Liver (tissue), 9 donors: Measurements from ENCODE around the gene PARD3B. TPM values are rescaled to one million over a fixed set of nuclear protein-coding genes. Genes with fewer than 3 reads are reported as not detected.

ENCODE experiments used
- DNase-seq: peaks from one replicate; pipeline ENCODE4 v3.0.0-alpha.2; 2017; ENCODE audit warnings: low spot score
- H3K27ac ChIP-seq, 2 donors: one replicate each; pipeline ENCODE4 v1.7.0; 2013; ENCODE audit warnings: inconsistent platforms in 2 of 2, low read length in 2 of 2, control low read depth in 1 of 2, low read depth in 1 of 2, mild to moderate bottlenecking in 1 of 2
- H3K27me3 ChIP-seq, 4 donors: one replicate each; pipeline versions ENCODE4 v1.6.1 to v1.7.0; 2013; ENCODE audit warnings: low read length in 3 of 4, inconsistent platforms in 1 of 4, mild to moderate bottlenecking in 1 of 4, moderate library complexity in 1 of 4; ENCODE audit not compliant: control insufficient read depth in 4 of 4, insufficient read depth in 4 of 4
- H3K36me3 ChIP-seq, 4 donors: one replicate each; pipeline versions ENCODE4 v1.6.1 to v1.7.0; 2013; ENCODE audit warnings: low read length in 3 of 4, mild to moderate bottlenecking in 3 of 4, low read depth in 1 of 4, moderate library complexity in 1 of 4; ENCODE audit not compliant: control insufficient read depth in 4 of 4, insufficient read depth in 3 of 4
- H3K4me1 ChIP-seq, 4 donors: one replicate each; pipeline versions ENCODE4 v1.6.1 to v1.7.0; 2013; ENCODE audit warnings: low read length in 3 of 4, mild to moderate bottlenecking in 3 of 4, moderate library complexity in 1 of 4; ENCODE audit not compliant: control insufficient read depth in 4 of 4, insufficient read depth in 4 of 4
- H3K4me3 ChIP-seq, 3 donors: one replicate each; pipeline versions ENCODE4 v1.6.1 to v1.7.0; 2013; ENCODE audit warnings: low read length in 3 of 3, control low read depth in 1 of 3, low read depth in 1 of 3, mild to moderate bottlenecking in 1 of 3
- H3K9ac ChIP-seq, 2 donors: one replicate each; pipeline ENCODE4 v1.7.0; 2013; ENCODE audit warnings: low read length in 2 of 2, mild to moderate bottlenecking in 2 of 2, moderate library complexity in 2 of 2, control low read depth in 1 of 2, low read depth in 1 of 2
- H3K9me3 ChIP-seq, 4 donors: one replicate each; pipeline versions ENCODE4 v1.6.1 to v1.7.0; 2013; ENCODE audit warnings: low read length in 3 of 4; ENCODE audit not compliant: control insufficient read depth in 4 of 4
- ATF3 ChIP-seq: IDR thresholded peaks from 2 replicates; pipeline ENCODE4 v1.6.1; 2016; ENCODE audit warnings: antibody characterized with exemption
- CTCF ChIP-seq: fragments of 150-350 bp; IDR thresholded peaks from 2 replicates; pipeline ENCODE4 v1.5.1; 2017; ENCODE audit warnings: improper control_type of control experiment, low read depth, low read length; ENCODE audit not compliant: missing input control
- EGR1 ChIP-seq, 2 donors: IDR thresholded peaks; 2 replicates each; pipeline ENCODE4 v1.6.1; 2016 to 2018; ENCODE audit warnings: antibody characterized with exemption in 2 of 2, low read depth in 2 of 2
- FOXA1 ChIP-seq: IDR thresholded peaks from 2 replicates; pipeline ENCODE4 v1.6.1; 2016; ENCODE audit warnings: antibody characterized with exemption
- FOXA2 ChIP-seq: IDR thresholded peaks from 2 replicates; pipeline ENCODE4 v1.6.1; 2016; ENCODE audit warnings: antibody characterized with exemption
- GABPA ChIP-seq, 2 donors: IDR thresholded peaks in 1 of 2; conservative IDR thresholded peaks in 1 of 2; 2 replicates each; pipeline ENCODE4 v1.6.1; 2016; ENCODE audit warnings: antibody characterized with exemption in 2 of 2, mild to moderate bottlenecking in 1 of 2, moderate library complexity in 1 of 2
- HNF4A ChIP-seq, 2 donors: conservative IDR thresholded peaks; 2 replicates each; pipeline ENCODE4 v1.6.1; 2016; ENCODE audit warnings: antibody characterized with exemption in 2 of 2, mild to moderate bottlenecking in 2 of 2
- HNF4G ChIP-seq: IDR thresholded peaks from 2 replicates; pipeline ENCODE4 v1.6.1; 2016; ENCODE audit warnings: antibody characterized with exemption
- NR2F2 ChIP-seq: IDR thresholded peaks from 2 replicates; pipeline ENCODE4 v1.6.1; 2016; ENCODE audit warnings: antibody characterized with exemption
- RAD21 ChIP-seq, 2 donors: IDR thresholded peaks; 2 replicates each; pipeline ENCODE4 v1.6.1; 2016; ENCODE audit warnings: antibody characterized with exemption in 2 of 2, mild to moderate bottlenecking in 2 of 2
- RXRA ChIP-seq, 2 donors: IDR thresholded peaks; 2 replicates each; pipeline ENCODE4 v1.6.1; 2017 to 2018; ENCODE audit warnings: antibody characterized with exemption in 2 of 2, mild to moderate bottlenecking in 1 of 2
- SP1 ChIP-seq: IDR thresholded peaks from 2 replicates; pipeline ENCODE4 v1.6.1; 2018; ENCODE audit warnings: antibody characterized with exemption, mild to moderate bottlenecking
- TAF1 ChIP-seq: conservative IDR thresholded peaks from 2 replicates; pipeline ENCODE4 v1.6.1; 2016; ENCODE audit warnings: antibody characterized with exemption, mild to moderate bottlenecking
- WGBS: extraction: QIAGEN DNeasy Blood & Tissue Kit; methylation state at CpG from one replicate; pipeline ENCODE4 v1.1.7; 2013; 5-methylcytosine and 5-hydroxymethylcytosine counted together
- polyA plus RNA-seq, 2 donors: library from polyadenylated mRNA; stranded (reverse) in 1 of 2; unstranded in 1 of 2; fragments of 200-250 nt in 1 of 2; fragments of >200 nt in 1 of 2; fragmentation: Nextera tagmentation in 1 of 2; extraction: Ambion mirVana in 1 of 2; gene quantifications; one replicate each; pipeline versions ENCODE4 v1.2.1 to v1.2.3, GENCODE V29; 2013 to 2015
- total RNA-seq, 2 donors: library from RNA; depleted of rRNA; stranded (reverse); fragments of >200 nt; gene quantifications; one replicate each; pipeline ENCODE4 v1.2.3, GENCODE V29; 2014
- TF ChIP-seq, protein P1 (sequence below): IDR thresholded peaks from 2 replicates; pipeline ENCODE4 v1.6.1; 2016; ENCODE audit warnings: antibody characterized with exemption
- donor health status: healthy.
- donor health status: healthy.
- donor health status: healthy.
- donor health status: healthy.
- donor health status: healthy.

The PARD3B gene
- total and polyA plus RNA-seq, 4 donors, result 1.1 to 10.3 (median 3.7) TPM

GRCh38 chr2:205040323-205040722 is 495.0 kb downstream of the PARD3B start (continued):
- TF ChIP-seq, protein P1, sequence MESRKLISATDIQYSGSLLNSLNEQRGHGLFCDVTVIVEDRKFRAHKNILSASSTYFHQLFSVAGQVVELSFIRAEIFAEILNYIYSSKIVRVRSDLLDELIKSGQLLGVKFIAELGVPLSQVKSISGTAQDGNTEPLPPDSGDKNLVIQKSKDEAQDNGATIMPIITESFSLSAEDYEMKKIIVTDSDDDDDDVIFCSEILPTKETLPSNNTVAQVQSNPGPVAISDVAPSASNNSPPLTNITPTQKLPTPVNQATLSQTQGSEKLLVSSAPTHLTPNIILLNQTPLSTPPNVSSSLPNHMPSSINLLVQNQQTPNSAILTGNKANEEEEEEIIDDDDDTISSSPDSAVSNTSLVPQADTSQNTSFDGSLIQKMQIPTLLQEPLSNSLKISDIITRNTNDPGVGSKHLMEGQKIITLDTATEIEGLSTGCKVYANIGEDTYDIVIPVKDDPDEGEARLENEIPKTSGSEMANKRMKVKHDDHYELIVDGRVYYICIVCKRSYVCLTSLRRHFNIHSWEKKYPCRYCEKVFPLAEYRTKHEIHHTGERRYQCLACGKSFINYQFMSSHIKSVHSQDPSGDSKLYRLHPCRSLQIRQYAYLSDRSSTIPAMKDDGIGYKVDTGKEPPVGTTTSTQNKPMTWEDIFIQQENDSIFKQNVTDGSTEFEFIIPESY, result no peak
- TF ChIP-seq CTCF, result no peak
- TF ChIP-seq FOXA1, result no peak
- no peak for TF ChIP-seq SP1

- Histone ChIP-seq H3K9me3 (no peaks in the 10 kb centered on the region), H3K36me3 (no peaks in the 10 kb centered on the region), H3K4me3 (no peak overlapping the region), H3K27ac (no peak overlapping the region), H3K4me1 (peaks cover 0 to 12% (median 4%) of the 10 kb centered on the region in 4 donors), H3K27me3 (no peaks in the 10 kb centered on the region), H3K9ac (no peak overlapping the region)
- DNase-seq, result no peak
- no peak for TF ChIP-seq TAF1
- TF ChIP-seq RXRA (IDR thresholded peaks at IDR 0.05), result peak; percentile 48 to 61
- no peak for TF ChIP-seq CTCF
- TF ChIP-seq HNF4A (conservative IDR thresholded peaks at IDR 0.05), result peak in 1 of 2 donors; percentile 9
- TF ChIP-seq ATF3, result no peak
- peak; percentile 11 for TF ChIP-seq SP1
- TF ChIP-seq, protein P1, result no peak
- 41% methylated on average over 5 of the region's 5 CpGs for WGBS
These were observed 496.3 kb downstream of the PARD3B start for GRCh38 chr2:205041472-205042130.

- no peak overlapping the region for H3K4me3 ChIP-seq
- H3K9me3 ChIP-seq, result no peaks in the 10 kb centered on the region
- no peaks in the 10 kb centered on the region for H3K27me3 ChIP-seq
- H3K36me3 ChIP-seq, result peaks cover 0 to 3% (median 0%) of the 10 kb centered on the region in 4 donors
- no peak overlapping the region for H3K9ac ChIP-seq
- H3K27ac ChIP-seq, result no peak overlapping the region
- peaks cover 0 to 12% (median 4%) of the 10 kb centered on the region in 4 donors for H3K4me1 ChIP-seq
- DNase-seq, result no peak
- TF ChIP-seq GABPA (IDR thresholded peaks at IDR 0.05 in 1 of 2, conservative IDR thresholded peaks at IDR 0.05 in 1 of 2) (no peak), HNF4G (no peak), SP1 (no peak), EGR1 (IDR thresholded peaks at IDR 0.05; ENCODE audit: low read depth in 2 of 2) (no peak), FOXA1 (no peak), TAF1 (no peak), FOXA2 (no peak), RAD21 (IDR thresholded peaks at IDR 0.05) (no peak), ATF3 (no peak), HNF4A (conservative IDR thresholded peaks at IDR 0.05) (no peak), NR2F2 (no peak), CTCF (no peak)
- TF ChIP-seq, protein P1, result no peak
These were observed 498.0 kb downstream of the PARD3B start for GRCh38 chr2:205043285-205043684.
